AG04449 (cell line): ENCODE measurements around the gene CSTF2.
A peak's percentile ranks its signal among the peaks of the same experiment; 100 is the strongest.
"Not testable (repeated sequence)": the region's sequence is repeated elsewhere in the genome, so short reads cannot be mapped to it uniquely, and the experiment has no call there.

Experiments
- CTCF ChIA-PET: fragments of 350-600 bp; formaldehyde crosslinking; extraction: SDS; loops from one replicate; lab custom pipeline; 2021; ENCODE audit warnings: antibody characterized with exemption; lab: Yijun Ruan, JAX
- POLR2A ChIA-PET: fragments of 400-600, 350-600 bp; formaldehyde crosslinking; extraction: SDS; loops from one replicate; lab custom pipeline; 2020; ENCODE audit warnings: antibody characterized with exemption, inconsistent platforms; lab: Yijun Ruan, JAX
- DNase-seq: peaks from one replicate; pipeline ENCODE4 v3.0.0-alpha.2; 2010; ENCODE audit warnings: low read depth, low spot score
- H3K4me3 ChIP-seq: 2 replicates; pipeline ENCODE4 v1.5.1; 2011; ENCODE audit warnings: low read depth, mild to moderate bottlenecking, control low read depth, low read length
- TF ChIP-seq, protein P1 (sequence below): IDR thresholded peaks from one replicate; pipeline ENCODE4 v1.5.1; 2011; ENCODE audit warnings: mild to moderate bottlenecking, moderate library complexity, low read length, control low read depth, inconsistent platforms; ENCODE audit not compliant: insufficient read depth; ENCODE audit errors: missing control alignments

The CSTF2 gene, protein sequence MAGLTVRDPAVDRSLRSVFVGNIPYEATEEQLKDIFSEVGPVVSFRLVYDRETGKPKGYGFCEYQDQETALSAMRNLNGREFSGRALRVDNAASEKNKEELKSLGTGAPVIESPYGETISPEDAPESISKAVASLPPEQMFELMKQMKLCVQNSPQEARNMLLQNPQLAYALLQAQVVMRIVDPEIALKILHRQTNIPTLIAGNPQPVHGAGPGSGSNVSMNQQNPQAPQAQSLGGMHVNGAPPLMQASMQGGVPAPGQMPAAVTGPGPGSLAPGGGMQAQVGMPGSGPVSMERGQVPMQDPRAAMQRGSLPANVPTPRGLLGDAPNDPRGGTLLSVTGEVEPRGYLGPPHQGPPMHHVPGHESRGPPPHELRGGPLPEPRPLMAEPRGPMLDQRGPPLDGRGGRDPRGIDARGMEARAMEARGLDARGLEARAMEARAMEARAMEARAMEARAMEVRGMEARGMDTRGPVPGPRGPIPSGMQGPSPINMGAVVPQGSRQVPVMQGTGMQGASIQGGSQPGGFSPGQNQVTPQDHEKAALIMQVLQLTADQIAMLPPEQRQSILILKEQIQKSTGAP

DNA sequence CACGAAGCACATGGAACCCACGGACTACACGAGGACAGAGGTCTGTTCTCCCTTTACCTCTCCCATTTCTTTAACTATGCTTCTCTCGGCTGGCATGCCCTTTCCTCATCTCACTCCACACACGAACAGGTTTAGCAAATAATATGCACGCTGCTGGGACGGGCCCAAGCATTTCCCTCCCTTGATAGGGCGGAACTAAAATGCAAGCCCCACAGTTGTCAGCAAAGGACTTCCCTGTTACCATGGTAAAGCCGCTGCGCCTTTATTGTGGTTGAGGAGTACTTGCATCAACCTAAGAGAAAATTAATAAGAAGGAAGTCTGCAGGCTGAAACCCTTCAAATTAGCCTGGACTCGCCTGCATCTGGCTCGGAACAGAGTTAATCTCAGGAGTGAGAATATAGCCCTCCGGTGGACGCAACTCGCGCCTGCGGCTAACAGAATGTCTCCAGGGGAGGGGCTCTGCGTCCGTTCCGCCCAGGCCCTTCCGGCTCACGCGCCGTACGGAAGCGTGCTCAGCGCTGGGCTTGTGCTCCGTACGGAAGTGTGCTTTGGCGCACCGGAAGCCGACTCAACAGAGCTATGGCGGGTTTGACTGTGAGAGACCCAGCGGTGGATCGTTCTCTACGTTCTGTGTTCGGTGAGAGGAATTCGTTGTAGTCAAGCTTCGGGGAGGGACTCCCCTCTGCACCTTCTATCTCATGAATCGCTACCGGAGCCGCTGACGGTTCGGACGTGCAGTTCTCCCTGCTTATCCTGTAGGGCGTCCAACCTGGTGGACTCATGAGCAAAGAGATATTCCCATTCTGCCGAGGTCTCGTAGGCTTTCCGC is at the start of gene CSTF2:
Gene CSTF2 (plus strand): TSS at position 555 of the 830 bp plus-strand sequence. CDS start 26 bp downstream, at position 581.
- DNase-seq: peak; percentile 10
- TF ChIP-seq, protein P1, sequence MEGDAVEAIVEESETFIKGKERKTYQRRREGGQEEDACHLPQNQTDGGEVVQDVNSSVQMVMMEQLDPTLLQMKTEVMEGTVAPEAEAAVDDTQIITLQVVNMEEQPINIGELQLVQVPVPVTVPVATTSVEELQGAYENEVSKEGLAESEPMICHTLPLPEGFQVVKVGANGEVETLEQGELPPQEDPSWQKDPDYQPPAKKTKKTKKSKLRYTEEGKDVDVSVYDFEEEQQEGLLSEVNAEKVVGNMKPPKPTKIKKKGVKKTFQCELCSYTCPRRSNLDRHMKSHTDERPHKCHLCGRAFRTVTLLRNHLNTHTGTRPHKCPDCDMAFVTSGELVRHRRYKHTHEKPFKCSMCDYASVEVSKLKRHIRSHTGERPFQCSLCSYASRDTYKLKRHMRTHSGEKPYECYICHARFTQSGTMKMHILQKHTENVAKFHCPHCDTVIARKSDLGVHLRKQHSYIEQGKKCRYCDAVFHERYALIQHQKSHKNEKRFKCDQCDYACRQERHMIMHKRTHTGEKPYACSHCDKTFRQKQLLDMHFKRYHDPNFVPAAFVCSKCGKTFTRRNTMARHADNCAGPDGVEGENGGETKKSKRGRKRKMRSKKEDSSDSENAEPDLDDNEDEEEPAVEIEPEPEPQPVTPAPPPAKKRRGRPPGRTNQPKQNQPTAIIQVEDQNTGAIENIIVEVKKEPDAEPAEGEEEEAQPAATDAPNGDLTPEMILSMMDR: no peak
- CTCF ChIA-PET: no interaction called here
- POLR2A ChIA-PET: no interaction called here
- H3K4me3 ChIP-seq: peak within 1 kb of the TSS; percentile 74

DNA sequence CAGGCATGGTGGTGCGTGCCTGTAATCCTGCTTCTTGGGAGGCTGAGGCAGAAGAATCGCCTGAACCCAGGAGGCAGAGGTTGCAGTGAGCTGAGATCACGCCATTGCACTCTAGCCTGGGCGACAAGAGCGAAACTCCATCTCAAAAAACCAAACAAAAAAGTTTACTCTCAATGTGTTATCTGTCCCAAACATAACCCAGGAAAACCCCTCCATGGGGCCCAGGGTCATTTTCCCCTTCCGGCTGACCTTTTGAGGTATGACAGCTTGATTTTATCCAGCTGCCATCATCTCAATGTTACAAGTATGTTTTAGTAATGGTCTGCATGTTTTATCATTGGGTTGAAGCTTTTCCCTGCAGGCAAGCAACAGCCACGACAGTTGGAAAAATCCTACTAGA is 23.8 kb upstream of the CSTF2 start:
- CTCF ChIA-PET, H3K4me3 ChIP-seq, DNase-seq, POLR2A ChIA-PET: not testable (repeated sequence)

DNA sequence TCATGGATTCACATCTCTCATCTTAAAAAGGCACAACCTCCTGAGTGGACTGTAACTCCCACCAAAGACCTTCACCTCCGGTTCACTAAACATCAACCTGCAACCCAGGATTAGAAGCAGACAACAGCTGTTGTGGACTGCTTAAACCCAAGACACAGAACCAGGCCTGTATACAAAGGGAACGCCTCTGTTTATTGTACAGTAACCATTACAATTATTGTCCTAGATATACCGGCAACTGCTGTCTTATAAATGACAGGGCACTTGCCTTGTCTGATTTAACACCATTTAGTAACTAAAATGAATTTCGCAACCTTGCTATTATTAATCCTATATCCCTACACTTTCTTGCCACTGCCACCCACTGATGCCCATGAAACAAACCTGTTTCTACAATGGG is 22.8 kb upstream of the CSTF2 start:
- no peak overlapping the region for H3K4me3 ChIP-seq
- no peak for DNase-seq
- ChIA-PET CTCF (no interaction called here), POLR2A (no interaction called here)
- TF ChIP-seq, protein P1: no peak

DNA sequence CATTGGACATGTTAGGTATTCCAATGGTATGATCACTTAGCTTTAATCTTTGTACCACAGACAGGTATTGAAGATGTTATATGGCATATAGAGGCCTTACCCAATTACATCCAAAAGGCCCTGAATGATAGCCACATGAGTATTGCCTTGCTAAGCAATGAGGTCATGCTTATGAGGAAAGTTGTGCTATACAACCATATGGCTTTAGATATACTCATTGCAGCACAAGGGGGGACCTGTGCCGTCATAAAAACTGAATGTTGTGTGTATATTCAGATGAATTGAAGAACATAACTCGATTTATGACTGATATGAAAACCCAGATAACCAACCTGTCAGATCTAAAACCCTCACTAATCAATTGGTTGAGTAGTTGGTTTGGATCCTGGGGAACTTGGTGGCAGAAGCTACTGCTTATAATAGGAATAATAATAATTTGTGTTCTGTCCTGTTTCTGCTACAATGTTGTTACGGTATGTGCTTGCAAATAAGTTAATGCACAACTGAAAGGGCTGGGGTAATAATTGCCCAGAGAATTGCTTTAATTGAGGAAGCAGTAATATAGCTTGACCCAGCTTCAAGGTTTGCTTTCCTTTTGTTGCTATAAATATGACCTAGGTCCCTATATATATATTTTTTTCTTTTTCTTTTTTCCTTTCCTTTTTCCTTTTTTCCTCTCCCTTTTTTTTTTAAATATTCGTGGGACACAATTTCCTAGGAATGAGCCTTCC is 21.5 kb upstream of the CSTF2 start:
- no peak for DNase-seq
- CTCF ChIA-PET: interaction anchor here (0.6 kb wide), 1 partner anchor 430 kb away, joined by 3 read pairs; no protein-coding TSS in a partner anchor
- no peak overlapping the region for H3K4me3 ChIP-seq
- POLR2A ChIA-PET: no interaction called here
- TF ChIP-seq, protein P1: no peak

DNA sequence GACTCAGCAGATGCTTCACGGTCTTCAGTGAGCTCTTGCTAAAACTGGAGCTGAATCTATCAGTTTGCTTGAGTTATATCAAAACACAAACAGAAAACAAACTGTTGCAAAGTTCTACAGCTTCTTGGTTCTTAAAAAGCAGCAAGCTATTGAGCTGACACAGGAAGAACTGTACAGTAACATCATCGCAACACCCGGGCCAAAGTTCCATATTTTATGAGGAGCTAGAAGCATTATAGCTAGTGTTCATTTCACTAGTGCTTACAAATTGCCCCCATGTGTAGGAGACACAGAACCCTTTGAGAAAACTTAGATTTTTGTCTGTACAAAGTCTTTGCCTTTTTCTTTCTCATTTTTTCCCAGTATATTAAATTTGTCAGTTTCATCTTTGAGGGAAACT is 17.3 kb upstream of the CSTF2 start:
- no peak for DNase-seq
- CTCF ChIA-PET: interaction anchor here (1.3 kb wide), 1 partner anchor 34 kb away, joined by 5 read pairs; no protein-coding TSS in a partner anchor
- H3K4me3 ChIP-seq: no peak overlapping the region
- TF ChIP-seq, protein P1: no peak
- POLR2A ChIA-PET: no interaction called here

DNA sequence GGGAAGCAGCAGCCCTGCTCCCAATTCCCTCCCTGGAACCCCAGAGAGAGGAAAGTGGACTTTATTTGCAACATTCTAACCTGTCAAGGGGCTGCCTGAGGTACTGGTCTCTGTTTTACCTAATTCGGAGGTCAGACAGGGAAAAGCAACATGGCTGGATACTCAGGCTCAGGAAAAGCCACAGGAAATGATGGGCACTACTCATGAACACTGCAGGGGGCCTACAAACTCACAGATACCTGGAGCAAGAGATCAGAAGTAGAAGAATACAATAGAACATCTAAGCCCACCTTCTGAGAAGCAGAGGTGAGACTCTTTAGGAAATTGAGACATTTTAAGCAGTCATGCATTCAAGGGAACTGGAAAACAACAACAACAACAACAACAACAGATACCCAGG is 15.4 kb upstream of the CSTF2 start:
- DNase-seq: no peak
- CTCF ChIA-PET: no interaction called here
- POLR2A ChIA-PET: no interaction called here
- H3K4me3 ChIP-seq: no peak overlapping the region
- TF ChIP-seq, protein P1: no peak

DNA sequence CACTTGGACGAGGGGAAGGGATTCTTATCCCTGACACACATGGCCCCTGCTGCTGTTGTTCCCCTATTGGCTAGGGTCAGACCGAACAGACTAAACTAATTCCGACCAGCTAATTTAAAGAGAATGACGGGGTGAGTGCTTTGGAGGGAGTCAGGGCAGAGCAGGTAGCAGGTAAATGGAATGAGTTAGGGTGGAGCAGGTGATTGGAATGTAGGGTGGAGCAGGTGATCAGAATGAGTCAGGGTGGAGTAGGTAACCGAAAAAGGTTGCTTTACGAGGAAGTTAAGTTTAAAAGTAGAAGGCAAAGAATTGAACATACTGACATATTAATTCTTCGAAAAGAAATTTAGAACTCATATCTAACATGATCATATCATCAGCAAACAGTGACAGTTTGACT is 11.9 kb upstream of the CSTF2 start:
- DNase-seq, POLR2A ChIA-PET, CTCF ChIA-PET, H3K4me3 ChIP-seq: not testable (repeated sequence)
